Measurements from ENCODE around the gene GABBR2.

Gene GABBR2

DNA sequence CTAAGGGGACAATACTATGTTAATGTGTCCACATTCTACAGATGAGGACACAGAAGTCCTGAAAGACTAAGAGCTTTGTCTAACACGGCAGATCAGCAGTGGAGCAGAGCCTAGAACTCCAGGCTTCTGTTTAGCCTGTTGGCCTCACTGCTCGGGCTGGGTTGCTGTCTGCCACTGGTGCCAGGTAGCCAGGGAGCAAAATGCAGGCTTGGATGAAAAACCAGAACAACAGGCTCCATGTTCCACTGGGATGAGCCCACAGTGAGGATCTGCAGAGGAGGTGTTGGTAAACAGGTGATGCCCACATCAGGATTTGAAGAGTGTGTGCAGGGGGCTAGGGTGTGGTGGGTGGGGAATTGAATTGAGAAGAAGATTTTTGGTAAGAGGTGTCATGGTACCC is 339.3 kb downstream of the GABBR2 start:
- TF ChIP-seq YY1 (IDR thresholded peaks at IDR 0.05; ENCODE audit: low read depth) (no peak), TAF1 (IDR thresholded peaks at IDR 0.05; ENCODE audit: low read depth) (no peak), EGR1 (IDR thresholded peaks at IDR 0.05) (no peak), RAD21 (IDR thresholded peaks at IDR 0.05; ENCODE audit: low read depth) (no peak), TEAD4 (IDR thresholded peaks at IDR 0.05) (no peak), TCF12 (IDR thresholded peaks at IDR 0.05; ENCODE audit: low read depth) (no peak), CREB1 (IDR thresholded peaks at IDR 0.05; ENCODE audit: low read depth) (no peak), FOXM1 (IDR thresholded peaks at IDR 0.05; ENCODE audit: borderline replicate concordance, low read depth) (no peak)
- TF ChIP-seq, protein P1, sequence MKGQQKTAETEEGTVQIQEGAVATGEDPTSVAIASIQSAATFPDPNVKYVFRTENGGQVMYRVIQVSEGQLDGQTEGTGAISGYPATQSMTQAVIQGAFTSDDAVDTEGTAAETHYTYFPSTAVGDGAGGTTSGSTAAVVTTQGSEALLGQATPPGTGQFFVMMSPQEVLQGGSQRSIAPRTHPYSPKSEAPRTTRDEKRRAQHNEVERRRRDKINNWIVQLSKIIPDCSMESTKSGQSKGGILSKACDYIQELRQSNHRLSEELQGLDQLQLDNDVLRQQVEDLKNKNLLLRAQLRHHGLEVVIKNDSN (IDR thresholded peaks at IDR 0.05) = no peak

DNA sequence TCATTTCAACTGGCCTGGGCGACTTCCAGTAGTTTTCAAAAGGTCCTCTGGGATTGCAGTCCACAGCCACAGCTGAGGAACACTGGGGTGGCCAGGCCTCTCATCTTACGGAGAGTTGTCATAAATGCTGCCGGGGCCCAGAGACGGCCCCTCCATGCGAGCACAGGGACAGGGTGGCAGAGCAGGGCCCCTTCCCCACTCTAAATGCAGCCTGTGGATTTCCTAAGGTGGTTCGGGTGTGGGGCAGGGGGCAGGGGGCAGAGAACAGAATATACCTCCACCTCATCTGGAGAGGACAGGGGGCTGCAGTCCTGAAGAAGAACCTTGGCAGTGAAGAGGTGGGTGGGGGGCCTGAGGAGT is 339.7 kb downstream of the GABBR2 start:
- no peak for TF ChIP-seq YY1 (IDR thresholded peaks at IDR 0.05; ENCODE audit: low read depth)
- no peak for TF ChIP-seq CREB1 (IDR thresholded peaks at IDR 0.05; ENCODE audit: low read depth)
- TF ChIP-seq NFIC (IDR thresholded peaks at IDR 0.05) = no peak
- no peak for TF ChIP-seq EP300 (IDR thresholded peaks at IDR 0.05; ENCODE audit: borderline replicate concordance)
- TF ChIP-seq, protein P2, sequence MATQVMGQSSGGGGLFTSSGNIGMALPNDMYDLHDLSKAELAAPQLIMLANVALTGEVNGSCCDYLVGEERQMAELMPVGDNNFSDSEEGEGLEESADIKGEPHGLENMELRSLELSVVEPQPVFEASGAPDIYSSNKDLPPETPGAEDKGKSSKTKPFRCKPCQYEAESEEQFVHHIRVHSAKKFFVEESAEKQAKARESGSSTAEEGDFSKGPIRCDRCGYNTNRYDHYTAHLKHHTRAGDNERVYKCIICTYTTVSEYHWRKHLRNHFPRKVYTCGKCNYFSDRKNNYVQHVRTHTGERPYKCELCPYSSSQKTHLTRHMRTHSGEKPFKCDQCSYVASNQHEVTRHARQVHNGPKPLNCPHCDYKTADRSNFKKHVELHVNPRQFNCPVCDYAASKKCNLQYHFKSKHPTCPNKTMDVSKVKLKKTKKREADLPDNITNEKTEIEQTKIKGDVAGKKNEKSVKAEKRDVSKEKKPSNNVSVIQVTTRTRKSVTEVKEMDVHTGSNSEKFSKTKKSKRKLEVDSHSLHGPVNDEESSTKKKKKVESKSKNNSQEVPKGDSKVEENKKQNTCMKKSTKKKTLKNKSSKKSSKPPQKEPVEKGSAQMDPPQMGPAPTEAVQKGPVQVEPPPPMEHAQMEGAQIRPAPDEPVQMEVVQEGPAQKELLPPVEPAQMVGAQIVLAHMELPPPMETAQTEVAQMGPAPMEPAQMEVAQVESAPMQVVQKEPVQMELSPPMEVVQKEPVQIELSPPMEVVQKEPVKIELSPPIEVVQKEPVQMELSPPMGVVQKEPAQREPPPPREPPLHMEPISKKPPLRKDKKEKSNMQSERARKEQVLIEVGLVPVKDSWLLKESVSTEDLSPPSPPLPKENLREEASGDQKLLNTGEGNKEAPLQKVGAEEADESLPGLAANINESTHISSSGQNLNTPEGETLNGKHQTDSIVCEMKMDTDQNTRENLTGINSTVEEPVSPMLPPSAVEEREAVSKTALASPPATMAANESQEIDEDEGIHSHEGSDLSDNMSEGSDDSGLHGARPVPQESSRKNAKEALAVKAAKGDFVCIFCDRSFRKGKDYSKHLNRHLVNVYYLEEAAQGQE (IDR thresholded peaks at IDR 0.05; ENCODE audit: low read depth) = no peak
- TF ChIP-seq TCF12 (IDR thresholded peaks at IDR 0.05; ENCODE audit: low read depth) = no peak

DNA sequence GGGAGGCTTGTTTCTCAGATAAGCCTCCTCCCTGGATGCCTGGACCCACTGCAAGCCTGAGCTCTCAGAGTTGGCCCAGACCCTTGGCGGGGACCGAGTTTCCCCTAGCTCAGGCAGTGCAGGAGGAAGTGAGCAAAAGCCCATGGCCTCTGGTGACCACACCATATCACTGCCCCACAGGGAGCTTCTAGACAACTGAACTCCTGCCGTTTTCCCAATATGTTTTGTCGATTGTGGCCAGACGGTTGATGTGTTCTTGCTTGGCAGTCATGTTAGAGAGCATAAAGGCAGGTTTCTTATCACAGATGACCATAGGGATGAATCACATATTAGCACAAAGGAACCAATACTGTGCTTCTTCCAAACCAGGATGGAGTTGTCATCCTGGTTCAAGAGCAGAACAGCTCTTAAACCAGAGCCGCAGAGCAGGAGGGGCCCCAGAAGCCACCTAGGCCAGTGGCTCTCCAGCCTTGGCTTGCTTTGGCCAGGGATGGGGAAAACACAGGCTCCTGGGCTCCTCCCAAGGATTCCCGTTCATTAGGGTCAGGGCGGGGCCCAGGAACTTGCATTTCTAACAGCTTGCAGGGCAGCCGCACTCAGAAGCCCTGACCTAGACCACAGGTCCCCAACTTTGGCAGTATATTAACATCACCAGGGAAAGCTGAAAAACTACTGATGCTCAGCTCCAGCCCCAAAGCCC is 340.2 kb downstream of the GABBR2 start:
- TF ChIP-seq TEAD4 (IDR thresholded peaks at IDR 0.05) (no peak), YY1 (IDR thresholded peaks at IDR 0.05; ENCODE audit: low read depth) (no peak), FOXM1 (IDR thresholded peaks at IDR 0.05; ENCODE audit: borderline replicate concordance, low read depth) (no peak), RAD21 (IDR thresholded peaks at IDR 0.05; ENCODE audit: low read depth) (no peak), TAF1 (IDR thresholded peaks at IDR 0.05; ENCODE audit: low read depth) (no peak), EP300 (IDR thresholded peaks at IDR 0.05; ENCODE audit: borderline replicate concordance) (no peak), EGR1 (IDR thresholded peaks at IDR 0.05) (no peak), CREB1 (IDR thresholded peaks at IDR 0.05; ENCODE audit: low read depth) (no peak), TCF12 (IDR thresholded peaks at IDR 0.05; ENCODE audit: low read depth) (no peak), ZBTB7A (IDR thresholded peaks at IDR 0.05; ENCODE audit: low read depth) (no peak), CEBPB (IDR thresholded peaks at IDR 0.05) (no peak), NFIC (IDR thresholded peaks at IDR 0.05) (no peak)
- TF ChIP-seq, protein P2 (IDR thresholded peaks at IDR 0.05; ENCODE audit: low read depth) = no peak
- TF ChIP-seq, protein P1 (IDR thresholded peaks at IDR 0.05) = no peak
- TF ChIP-seq, protein P3, sequence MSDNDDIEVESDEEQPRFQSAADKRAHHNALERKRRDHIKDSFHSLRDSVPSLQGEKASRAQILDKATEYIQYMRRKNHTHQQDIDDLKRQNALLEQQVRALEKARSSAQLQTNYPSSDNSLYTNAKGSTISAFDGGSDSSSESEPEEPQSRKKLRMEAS (IDR thresholded peaks at IDR 0.05) = no peak

DNA sequence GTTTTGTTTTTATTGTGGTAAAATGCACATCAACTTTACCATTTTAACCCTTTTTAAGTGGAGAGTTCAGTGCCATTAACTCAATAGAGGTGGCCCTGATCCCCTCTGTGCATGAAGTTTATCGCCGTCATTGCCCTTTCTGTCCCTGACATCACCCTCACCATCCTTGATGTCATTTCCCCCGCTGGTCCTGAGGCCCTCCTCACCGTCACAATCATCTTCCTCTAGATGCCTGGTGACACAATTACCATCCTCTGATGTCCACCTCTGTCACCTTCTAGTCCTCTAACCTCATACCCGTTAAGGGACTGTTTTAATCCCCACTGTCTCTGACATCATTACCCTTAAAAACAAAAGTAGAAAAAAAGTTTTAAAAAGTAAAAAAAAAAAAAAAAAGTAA is 340.8 kb downstream of the GABBR2 start:
- TF ChIP-seq TCF12 (IDR thresholded peaks at IDR 0.05; ENCODE audit: low read depth) (no peak), EP300 (IDR thresholded peaks at IDR 0.05; ENCODE audit: borderline replicate concordance) (no peak), CREB1 (IDR thresholded peaks at IDR 0.05; ENCODE audit: low read depth) (no peak), ZBTB7A (IDR thresholded peaks at IDR 0.05; ENCODE audit: low read depth) (no peak), TAF1 (IDR thresholded peaks at IDR 0.05; ENCODE audit: low read depth) (no peak), RAD21 (IDR thresholded peaks at IDR 0.05; ENCODE audit: low read depth) (no peak), EGR1 (IDR thresholded peaks at IDR 0.05) (no peak), YY1 (IDR thresholded peaks at IDR 0.05; ENCODE audit: low read depth) (no peak), NFIC (IDR thresholded peaks at IDR 0.05) (no peak), TEAD4 (IDR thresholded peaks at IDR 0.05) (no peak), FOXM1 (IDR thresholded peaks at IDR 0.05; ENCODE audit: borderline replicate concordance, low read depth) (no peak), CEBPB (IDR thresholded peaks at IDR 0.05) (no peak)
- TF ChIP-seq, protein P2 (IDR thresholded peaks at IDR 0.05; ENCODE audit: low read depth) = no peak
- TF ChIP-seq, protein P1 (IDR thresholded peaks at IDR 0.05) = no peak
- TF ChIP-seq, protein P3 (IDR thresholded peaks at IDR 0.05) = no peak
